Right lobe of liver (tissue), 6 donors: ENCODE data around the gene CLINT1. TPM values are rescaled to one million over a fixed set of nuclear protein-coding genes. Genes with fewer than 3 reads are reported as not detected.

Experiments used
- ATAC-seq, 4 donors: fragments of 200-7000 bp; cut with Tn5 transposase; one replicate each; pipeline ENCODE4 v1.9.1; 2020; ENCODE audit warnings: mild to moderate bottlenecking in 4 of 4, moderate library complexity in 4 of 4
- DNase-seq, 3 donors: peaks; one replicate each; pipeline ENCODE4 v3.0.0-alpha.2; 2020
- H3K27ac ChIP-seq, 3 donors: fragments of 200-600 bp; one replicate each; pipeline ENCODE4 v1.8.0; 2022
- H3K27me3 ChIP-seq, 2 donors: fragments of 200-600 bp; one replicate each; pipeline ENCODE4 v1.8.0; 2022
- H3K36me3 ChIP-seq, 4 donors: fragments of 200-600 bp; sonication (generic) in 1 of 4; one replicate each; pipeline versions ENCODE4 v1.5.1 to v1.8.0; 2017 to 2022; ENCODE audit warnings: control low read depth in 1 of 4
- H3K4me1 ChIP-seq, 4 donors: fragments of 200-600 bp; sonication (generic) in 1 of 4; one replicate each; pipeline versions ENCODE4 v1.5.1 to v1.8.0; 2017 to 2022; ENCODE audit warnings: control low read depth in 1 of 4
- H3K4me3 ChIP-seq, 3 donors: fragments of 200-600 bp; one replicate each; pipeline ENCODE4 v1.8.0; 2022
- H3K9me3 ChIP-seq, 4 donors: fragments of 200-600 bp; sonication (generic) in 1 of 4; one replicate each; pipeline versions ENCODE4 v1.5.1 to v1.8.0; 2017 to 2022; ENCODE audit warnings: control low read depth in 1 of 4
- POLR2A ChIP-seq: fragments of 450-650 bp; IDR thresholded peaks from one replicate; pipeline ENCODE4 v1.6.1; 2017; ENCODE audit warnings: antibody characterized with exemption, mild to moderate bottlenecking
- WGBS: methylation state at CpG from one replicate; pipeline ENCODE4 v1.1.6; 2018; ENCODE audit warnings: low coverage, low lambda C conversion rate; ENCODE audit not compliant: insufficient coverage; ENCODE audit errors: missing lambda C conversion rate; 5-methylcytosine and 5-hydroxymethylcytosine counted together
- intact Hi-C, 2 donors: fragments of 100-400 bp; cut with DNase I; formaldehyde crosslinking; loops; one replicate each; pipeline versions ENCODE4 v1.11.2 to v1.14.1; 2022
- total RNA-seq, 6 experiments: library from RNA; depleted of rRNA in 2 of 6; stranded (reverse); fragments of >200 nt in 2 of 6; fragmentation: NEBNext Ultra II Directional in 3 of 6; extraction: Animal tissue kit (Norgen Biotek cat#: 25700) in 3 of 6; gene quantifications; one replicate each; pipeline versions ENCODE4 v1.1.0 to v1.2.4, GENCODE V29; 2016 to 2023
- TF ChIP-seq, protein P1 (sequence below), 4 donors: fragments of 200-600 bp in 3 of 4; fragments of 450-650 bp in 1 of 4; IDR thresholded peaks; one replicate each; pipeline versions ENCODE4 v1.5.1 to v1.8.0; 2016 to 2022; ENCODE audit warnings: antibody characterized with exemption in 4 of 4, mild to moderate bottlenecking in 2 of 4
- donor health status: DM: no; HTN: yes; CAD: no.
- donor health status: DM: no; HTN: no; CAD: no.
- donor health status: DM: no; HTN: no; CAD: no.
- donor health status: DM: no; HTN: yes; CAD: no.
- donor health status: DM: no; HTN: yes; CAD: no.

Gene CLINT1
- total RNA-seq, 6 experiments from 2014 or later = 49.2 to 62.2 (median 51.8) TPM

- H3K9me3 ChIP-seq = no peaks in the 10 kb centered on the region
- no peak for TF ChIP-seq POLR2A
- TF ChIP-seq, protein P1, sequence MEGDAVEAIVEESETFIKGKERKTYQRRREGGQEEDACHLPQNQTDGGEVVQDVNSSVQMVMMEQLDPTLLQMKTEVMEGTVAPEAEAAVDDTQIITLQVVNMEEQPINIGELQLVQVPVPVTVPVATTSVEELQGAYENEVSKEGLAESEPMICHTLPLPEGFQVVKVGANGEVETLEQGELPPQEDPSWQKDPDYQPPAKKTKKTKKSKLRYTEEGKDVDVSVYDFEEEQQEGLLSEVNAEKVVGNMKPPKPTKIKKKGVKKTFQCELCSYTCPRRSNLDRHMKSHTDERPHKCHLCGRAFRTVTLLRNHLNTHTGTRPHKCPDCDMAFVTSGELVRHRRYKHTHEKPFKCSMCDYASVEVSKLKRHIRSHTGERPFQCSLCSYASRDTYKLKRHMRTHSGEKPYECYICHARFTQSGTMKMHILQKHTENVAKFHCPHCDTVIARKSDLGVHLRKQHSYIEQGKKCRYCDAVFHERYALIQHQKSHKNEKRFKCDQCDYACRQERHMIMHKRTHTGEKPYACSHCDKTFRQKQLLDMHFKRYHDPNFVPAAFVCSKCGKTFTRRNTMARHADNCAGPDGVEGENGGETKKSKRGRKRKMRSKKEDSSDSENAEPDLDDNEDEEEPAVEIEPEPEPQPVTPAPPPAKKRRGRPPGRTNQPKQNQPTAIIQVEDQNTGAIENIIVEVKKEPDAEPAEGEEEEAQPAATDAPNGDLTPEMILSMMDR (IDR thresholded peaks at IDR 0.05) = no peak
- DNase-seq (no peak), ATAC-seq (no peak)
- H3K4me3 ChIP-seq = no peak overlapping the region
- peaks cover 0 to 32% (median 8%) of the 10 kb centered on the region in 4 donors for H3K4me1 ChIP-seq
- WGBS = 90% methylated on average over 8 of the region's 8 CpGs
- intact Hi-C loops = no loop called here
- no peaks in the 10 kb centered on the region for H3K27me3 ChIP-seq
- H3K36me3 ChIP-seq = peaks cover 0 to 2% (median 0%) of the 10 kb centered on the region in 4 donors
- no peak overlapping the region for H3K27ac ChIP-seq
These were observed 110.9 kb downstream of the CLINT1 start for GRCh38 chr5:157747766-157748700.

GRCh38 chr5:157747173-157747740, 111.7 kb downstream of the CLINT1 start:
- Histone ChIP-seq H3K4me1 (peaks cover 0 to 33% (median 8%) of the 10 kb centered on the region in 4 donors), H3K27ac (no peak overlapping the region), H3K27me3 (no peaks in the 10 kb centered on the region), H3K9me3 (no peaks in the 10 kb centered on the region), H3K36me3 (no peaks in the 10 kb centered on the region), H3K4me3 (no peak overlapping the region)
- DNase-seq = no peak
- intact Hi-C loops = no loop called here
- no peak for TF ChIP-seq POLR2A
- ATAC-seq = no peak
- 88% methylated on average over 6 of the region's 6 CpGs for WGBS

GRCh38 chr5:157745041-157745456, 113.9 kb downstream of the CLINT1 start:
- Histone ChIP-seq H3K4me3 (no peak overlapping the region), H3K4me1 (peaks cover 0 to 21% (median 3%) of the 10 kb centered on the region in 4 donors), H3K36me3 (no peaks in the 10 kb centered on the region), H3K27me3 (no peaks in the 10 kb centered on the region), H3K9me3 (no peaks in the 10 kb centered on the region), H3K27ac (no peak overlapping the region)
- no peak for ATAC-seq
- 83% methylated on average over 2 of the region's 4 CpGs for WGBS
- DNase-seq = no peak
- intact Hi-C loops = no loop called here
- no peak for TF ChIP-seq POLR2A
- TF ChIP-seq, protein P1 (IDR thresholded peaks at IDR 0.05) = no peak

DNA sequence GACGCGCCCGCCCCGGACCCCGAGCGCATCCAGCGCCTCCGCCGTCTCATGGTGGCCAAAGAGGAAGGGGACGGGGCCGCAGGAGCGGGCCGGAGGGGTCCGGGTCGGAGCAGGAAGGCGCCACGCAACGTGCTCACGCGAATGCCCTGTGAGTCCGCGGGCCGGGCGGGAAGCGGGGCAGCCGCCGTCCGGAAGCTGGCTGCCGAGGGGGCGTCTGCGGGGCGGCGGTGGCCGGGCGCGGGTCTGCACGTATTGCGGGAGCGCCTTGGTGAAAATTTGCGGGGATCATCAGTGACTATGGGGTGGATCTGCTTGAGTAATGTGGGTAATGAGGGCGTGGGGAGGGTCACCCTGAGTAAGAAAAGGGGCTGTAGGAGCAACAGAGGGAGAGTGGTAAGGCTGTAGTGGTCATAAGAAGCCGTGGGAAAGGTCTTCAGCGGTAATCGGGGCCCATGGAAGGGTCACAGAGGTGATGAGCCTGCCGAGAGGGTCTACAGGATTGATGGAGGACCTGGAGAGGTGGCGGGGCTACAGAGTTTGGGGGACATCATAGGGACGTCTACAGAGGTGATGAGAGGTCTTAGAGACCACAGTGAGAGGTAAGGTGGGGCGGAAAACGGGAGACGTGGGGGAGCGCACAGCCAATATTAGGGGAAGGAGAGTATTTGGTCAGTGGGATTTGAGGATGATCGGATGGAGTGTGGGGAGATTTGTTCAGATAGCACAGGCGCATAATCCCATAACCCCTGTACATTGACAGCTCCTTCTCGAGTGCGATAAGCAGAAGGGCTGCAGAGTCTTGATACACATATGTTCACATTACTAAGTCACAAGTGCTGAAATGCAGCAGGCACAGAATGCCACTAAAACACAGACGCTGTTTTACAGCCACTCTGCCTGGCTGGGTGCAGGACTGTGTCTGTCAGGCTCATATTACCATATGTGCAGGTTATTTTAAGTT, 114.6 kb downstream of the CLINT1 start:
- 16% methylated on average over 33 of the region's 56 CpGs for WGBS
- peaks cover 0 to 2% (median 0%) of the 10 kb centered on the region in 4 donors for H3K36me3 ChIP-seq
- no peaks in the 10 kb centered on the region for H3K27me3 ChIP-seq
- peak overlapping the region in 1 of 3 donors; percentile 53 for H3K27ac ChIP-seq
- ATAC-seq (peak in 1 of 4 donors; percentile 10), DNase-seq (peak; percentile 53 to 73 (median 53))
- TF ChIP-seq POLR2A = no peak
- TF ChIP-seq, protein P1 (IDR thresholded peaks at IDR 0.05) = no peak
- intact Hi-C loops = no loop called here
- H3K9me3 ChIP-seq = no peaks in the 10 kb centered on the region
- peak overlapping the region; percentile 71 to 82 (median 81) for H3K4me3 ChIP-seq
- peaks cover 0 to 16% (median 0%) of the 10 kb centered on the region in 4 donors for H3K4me1 ChIP-seq
